ENCODE data around the gene PDE2A.

Gene PDE2A

GRCh38 chr11:72652133-72652532, 22.1 kb downstream of the PDE2A start:
- Histone ChIP-seq H3K9me3 (no peaks in the 10 kb centered on the region), H4K20me1 (no peaks in the 10 kb centered on the region), H3K27ac (no peak overlapping the region), H3K9ac (no peak overlapping the region), H3K36me3 (no peaks in the 10 kb centered on the region), H3K4me2 (no peak overlapping the region), H3K27me3 (no peaks in the 10 kb centered on the region), H3K4me1 (peaks cover 23% of the 10 kb centered on the region), H3K4me3 (no peak overlapping the region)
- TF ChIP-seq Cebpa-rat (IDR thresholded peaks at IDR 0.05), result no peak

- Histone ChIP-seq H3K9me3 (no peaks in the 10 kb centered on the region), H4K20me1 (no peaks in the 10 kb centered on the region), H3K27ac (no peak overlapping the region), H3K4me3 (no peak overlapping the region), H3K27me3 (no peaks in the 10 kb centered on the region), H3K4me2 (no peak overlapping the region), H3K36me3 (no peaks in the 10 kb centered on the region), H3K9ac (no peak overlapping the region), H3K4me1 (peaks cover 16% of the 10 kb centered on the region)
- TF ChIP-seq Cebpa-rat (IDR thresholded peaks at IDR 0.05), result no peak
Observed at GRCh38 chr11:72649215-72649976, 24.8 kb downstream of the PDE2A start.

GRCh38 chr11:72648384-72649136, 25.7 kb downstream of the PDE2A start:
- no peak overlapping the region for H3K9ac ChIP-seq
- H3K4me2 ChIP-seq, result no peak overlapping the region
- no peak overlapping the region for H3K4me3 ChIP-seq
- H3K4me1 ChIP-seq, result peaks cover 8% of the 10 kb centered on the region
- H3K27me3 ChIP-seq, result no peaks in the 10 kb centered on the region; the same call in 1 of the 2 replicates
- H4K20me1 ChIP-seq, result no peaks in the 10 kb centered on the region
- TF ChIP-seq Cebpa-rat (IDR thresholded peaks at IDR 0.05), result no peak
- no peak overlapping the region for H3K27ac ChIP-seq
- no peaks in the 10 kb centered on the region for H3K36me3 ChIP-seq
- H3K9me3 ChIP-seq, result no peaks in the 10 kb centered on the region

GRCh38 chr11:72647882-72648281, 26.3 kb downstream of the PDE2A start:
- Histone ChIP-seq H3K27ac (no peak overlapping the region), H3K4me2 (no peak overlapping the region), H3K4me1 (peaks cover 2% of the 10 kb centered on the region; the same call in 1 of the 2 replicates), H3K27me3 (peaks cover 4% of the 10 kb centered on the region), H3K9ac (no peak overlapping the region), H3K4me3 (no peak overlapping the region), H4K20me1 (no peaks in the 10 kb centered on the region), H3K36me3 (no peaks in the 10 kb centered on the region), H3K9me3 (no peaks in the 10 kb centered on the region)
- TF ChIP-seq Cebpa-rat (IDR thresholded peaks at IDR 0.05), result no peak

- no peak overlapping the region for H3K4me2 ChIP-seq
- no peak overlapping the region for H3K27ac ChIP-seq
- 0 out of 2 replicates have a peak, but pooled peaks cover 6% of the 10 kb centered on the region for H4K20me1 ChIP-seq
- TF ChIP-seq Cebpa-rat (IDR thresholded peaks at IDR 0.05), result no peak
- no peak overlapping the region for H3K9ac ChIP-seq
- H3K4me1 ChIP-seq, result no peaks in the 10 kb centered on the region
- no peak overlapping the region for H3K4me3 ChIP-seq
- H3K9me3 ChIP-seq, result no peaks in the 10 kb centered on the region
- peaks cover 18% of the 10 kb centered on the region for H3K27me3 ChIP-seq
- no peaks in the 10 kb centered on the region for H3K36me3 ChIP-seq
Observed at GRCh38 chr11:72646472-72646871, 27.8 kb downstream of the PDE2A start.

GRCh38 chr11:72646024-72646423, 28.2 kb downstream of the PDE2A start:
- Histone ChIP-seq H3K4me2 (no peak overlapping the region), H4K20me1 (0 out of 2 replicates have a peak, but pooled peaks cover 10% of the 10 kb centered on the region), H3K9ac (no peak overlapping the region), H3K9me3 (no peaks in the 10 kb centered on the region), H3K4me1 (no peaks in the 10 kb centered on the region), H3K4me3 (no peak overlapping the region), H3K27me3 (peaks cover 23% of the 10 kb centered on the region), H3K36me3 (no peaks in the 10 kb centered on the region), H3K27ac (no peak overlapping the region)
- no peak for TF ChIP-seq Cebpa-rat (IDR thresholded peaks at IDR 0.05)

- TF ChIP-seq Cebpa-rat (IDR thresholded peaks at IDR 0.05), result no peak
- Histone ChIP-seq H3K4me1 (no peaks in the 10 kb centered on the region), H4K20me1 (0 out of 2 replicates have a peak, but pooled peaks cover 15% of the 10 kb centered on the region), H3K4me3 (peak overlapping the region; percentile 62), H3K4me2 (peak overlapping the region; percentile 91), H3K9ac (peak overlapping the region; percentile 66; the same call in 1 of the 2 replicates), H3K9me3 (no peaks in the 10 kb centered on the region), H3K36me3 (no peaks in the 10 kb centered on the region), H3K27ac (no peak overlapping the region), H3K27me3 (peaks cover 39% of the 10 kb centered on the region)
Observed at GRCh38 chr11:72643547-72643946, 30.7 kb downstream of the PDE2A start.

GRCh38 chr11:72642884-72643522, 31.2 kb downstream of the PDE2A start:
- Histone ChIP-seq H3K9ac (peak overlapping the region; percentile 66; the same call in 1 of the 2 replicates), H3K36me3 (no peaks in the 10 kb centered on the region), H3K27ac (no peak overlapping the region)

GRCh38 chr11:72642043-72642883, 32.0 kb downstream of the PDE2A start:
- Histone ChIP-seq H3K9me3 (no peaks in the 10 kb centered on the region), H3K9ac (peak overlapping the region; percentile 66; the same call in 1 of the 2 replicates), H3K36me3 (no peaks in the 10 kb centered on the region), H4K20me1 (0 out of 2 replicates have a peak, but pooled peaks cover 15% of the 10 kb centered on the region), H3K4me3 (peak overlapping the region; percentile 62), H3K27me3 (peaks cover 39% of the 10 kb centered on the region), H3K27ac (no peak overlapping the region), H3K4me2 (peak overlapping the region; percentile 91), H3K4me1 (no peaks in the 10 kb centered on the region)
- TF ChIP-seq Cebpa-rat (IDR thresholded peaks at IDR 0.05), result no peak

More at GRCh38 chr11:72642884-72643522, 31.2 kb downstream of the PDE2A start:
- H3K4me3 ChIP-seq, result peak overlapping the region; percentile 62
- H3K4me2 ChIP-seq, result peak overlapping the region; percentile 91
- no peaks in the 10 kb centered on the region for H3K9me3 ChIP-seq
- no peaks in the 10 kb centered on the region for H3K4me1 ChIP-seq
- 0 out of 2 replicates have a peak, but pooled peaks cover 15% of the 10 kb centered on the region for H4K20me1 ChIP-seq
- peaks cover 39% of the 10 kb centered on the region for H3K27me3 ChIP-seq
- TF ChIP-seq Cebpa-rat (IDR thresholded peaks at IDR 0.05), result no peak

All from BLaER1 (cell line).